Sigmoid colon (tissue), 7 donors: Measurements from ENCODE around the gene FOXO4. TPM values are rescaled to one million over a fixed set of nuclear protein-coding genes. Genes with fewer than 3 reads are reported as not detected.

ENCODE experiments used
- DNase-seq: peaks from one replicate; pipeline ENCODE4 v3.0.0-alpha.2; 2019
- H3K27ac ChIP-seq, 4 donors: fragments of 200-600 bp; sonication (generic); one replicate each; pipeline ENCODE4 v1.5.1; 2016 to 2019; ENCODE audit warnings: mild to moderate bottlenecking in 1 of 4
- H3K27me3 ChIP-seq, 3 donors: fragments of 200-600 bp; sonication (generic); one replicate each; pipeline ENCODE4 v1.5.1; 2019; ENCODE audit warnings: mild to moderate bottlenecking in 1 of 3
- H3K36me3 ChIP-seq, 4 donors: fragments of 200-600 bp; sonication (generic); one replicate each; pipeline ENCODE4 v1.5.1; 2016 to 2019
- H3K4me1 ChIP-seq, 4 donors: fragments of 200-600 bp; sonication (generic); one replicate each; pipeline ENCODE4 v1.5.1; 2017 to 2019
- H3K4me3 ChIP-seq, 4 donors: fragments of 200-600 bp; sonication (generic); one replicate each; pipeline ENCODE4 v1.5.1; 2017 to 2019; ENCODE audit warnings: mild to moderate bottlenecking in 2 of 4, moderate library complexity in 1 of 4
- H3K9me3 ChIP-seq, 4 donors: fragments of 200-600 bp in 3 of 4; sonication (generic) in 3 of 4; one replicate each; pipeline versions ENCODE4 v1.5.1 to v1.6.1; 2013 to 2019
- CTCF ChIP-seq, 4 experiments: fragments of 450-650 bp in 3 of 4; fragments of 200-600 bp in 1 of 4; IDR thresholded peaks; one replicate each; pipeline ENCODE4 v1.5.1; 2016 to 2019; ENCODE audit warnings: antibody characterized with exemption in 4 of 4, mild to moderate bottlenecking in 3 of 4, moderate library complexity in 2 of 4
- EP300 ChIP-seq, 4 donors: sonication (generic); formaldehyde crosslinking; IDR thresholded peaks; one replicate each; pipeline ENCODE4 v1.6.1; 2017; ENCODE audit warnings: antibody characterized with exemption in 4 of 4
- POLR2A ChIP-seq, 2 donors: fragments of 450-650 bp; IDR thresholded peaks; one replicate each; pipeline ENCODE4 v1.6.1; 2016; ENCODE audit warnings: antibody characterized with exemption in 2 of 2, mild to moderate bottlenecking in 2 of 2, moderate library complexity in 2 of 2
- POLR2AphosphoS5 ChIP-seq, 4 donors: sonication (generic); formaldehyde crosslinking; IDR thresholded peaks; one replicate each; pipeline ENCODE4 v1.6.1; 2017; ENCODE audit warnings: antibody characterized with exemption in 4 of 4
- WGBS, 2 donors: extraction: QIAGEN DNeasy Blood & Tissue Kit; methylation state at CpG; one replicate each; pipeline ENCODE4 v1.1.7; 2013; 5-methylcytosine and 5-hydroxymethylcytosine counted together
- intact Hi-C: fragments of 100-400 bp; cut with DNase I; formaldehyde crosslinking; loops from one replicate; pipeline ENCODE4 v1.15.1; 2023
- polyA plus RNA-seq, 3 donors: library from polyadenylated mRNA; stranded (reverse); fragments of 200-250 nt; gene quantifications; one replicate each; pipeline ENCODE4 v1.2.3, GENCODE V29; 2013
- total RNA-seq, 4 donors: library from RNA; depleted of rRNA; stranded (reverse); fragments of >200 nt; gene quantifications; one replicate each; pipeline ENCODE4 v1.1.0, GENCODE V29; 2016
- donor health status: healthy with polysubstance abuse.
- donor health status: Bipolar disorder and iron deficiency.
- donor health status: healthy.

Gene FOXO4
- total and polyA plus RNA-seq, 7 donors, result 14.7 to 34.6 (median 25.3) TPM

- WGBS, 2 donors, result 69 to 81% methylated on average over 4 of the region's 4 CpGs
- DNase-seq, result no peak
- no peaks in the 10 kb centered on the region for H3K9me3 ChIP-seq
- no peak for TF ChIP-seq POLR2A (IDR thresholded peaks at IDR 0.05)
- TF ChIP-seq EP300 (IDR thresholded peaks at IDR 0.05), result no peak
- no peak for TF ChIP-seq POLR2AphosphoS5 (IDR thresholded peaks at IDR 0.05)
- no peak for TF ChIP-seq CTCF (IDR thresholded peaks at IDR 0.05)
- intact Hi-C loops, result no loop called here
- H3K4me3 ChIP-seq, result no peak overlapping the region
- H3K27me3 ChIP-seq, result no peaks in the 10 kb centered on the region
- H3K27ac ChIP-seq, result no peak overlapping the region
- H3K4me1 ChIP-seq, result no peaks in the 10 kb centered on the region
- no peaks in the 10 kb centered on the region for H3K36me3 ChIP-seq
Observed at GRCh38 chrX:71085900-71086299, 9.8 kb upstream of the FOXO4 start.

- Histone ChIP-seq H3K27me3 (no peaks in the 10 kb centered on the region), H3K4me3 (no peak overlapping the region), H3K36me3 (no peaks in the 10 kb centered on the region), H3K27ac (no peak overlapping the region), H3K4me1 (peaks cover 0 to under 1% (median 0%) of the 10 kb centered on the region in 4 donors), H3K9me3 (no peaks in the 10 kb centered on the region)
- intact Hi-C loops, result no loop called here
- no peak for DNase-seq
- TF ChIP-seq POLR2A (IDR thresholded peaks at IDR 0.05) (no peak), CTCF (IDR thresholded peaks at IDR 0.05) (no peak), POLR2AphosphoS5 (IDR thresholded peaks at IDR 0.05) (no peak), EP300 (IDR thresholded peaks at IDR 0.05) (no peak)
- 88 to 90% methylated on average over 5 of the region's 5 CpGs for WGBS, 2 donors
Observed at GRCh38 chrX:71091263-71091662, 4.4 kb upstream of the FOXO4 start.

- TF ChIP-seq POLR2A (IDR thresholded peaks at IDR 0.05) (no peak), EP300 (IDR thresholded peaks at IDR 0.05) (no peak), POLR2AphosphoS5 (IDR thresholded peaks at IDR 0.05) (no peak), CTCF (IDR thresholded peaks at IDR 0.05) (no peak)
- H3K27me3 ChIP-seq, result no peaks in the 10 kb centered on the region
- H3K36me3 ChIP-seq, result no peaks in the 10 kb centered on the region
- peak overlapping the region; percentile 43 to 62 (median 57) for H3K4me3 ChIP-seq
- peaks cover 0 to 22% (median 10%) of the 10 kb centered on the region in 4 donors for H3K4me1 ChIP-seq
- no peaks in the 10 kb centered on the region for H3K9me3 ChIP-seq
- 34 to 42% methylated on average over 6 of the region's 6 CpGs for WGBS, 2 donors
- peak overlapping the region in 3 of 4 donors; percentile 74 to 78 (median 76) for H3K27ac ChIP-seq
- intact Hi-C loops, result no loop called here
- DNase-seq, result no peak
Observed at GRCh38 chrX:71095033-71095432, 618 bp upstream of the FOXO4 start.

GRCh38 chrX:71095981-71096759 is 519 bp downstream of the FOXO4 start:
- DNase-seq, result no peak
- 0 to 1% methylated on average over 46 of the region's 46 CpGs for WGBS, 2 donors
- H3K27ac ChIP-seq, result peak overlapping the region; percentile 74 to 78 (median 75)
- no peaks in the 10 kb centered on the region for H3K27me3 ChIP-seq
- H3K9me3 ChIP-seq, result no peaks in the 10 kb centered on the region
- H3K4me1 ChIP-seq, result peaks cover 0 to 22% (median 10%) of the 10 kb centered on the region in 4 donors
- TF ChIP-seq CTCF (IDR thresholded peaks at IDR 0.05) (no peak), EP300 (IDR thresholded peaks at IDR 0.05) (no peak), POLR2AphosphoS5 (IDR thresholded peaks at IDR 0.05) (peak in 1 of 4 donors; percentile 40), POLR2A (IDR thresholded peaks at IDR 0.05) (no peak)
- H3K36me3 ChIP-seq, result no peaks in the 10 kb centered on the region
- intact Hi-C loops, result no loop called here
- H3K4me3 ChIP-seq, result peak overlapping the region; percentile 43 to 62 (median 57)
